ENCODE measurements around the gene POMGNT1.

The POMGNT1 gene

DNA sequence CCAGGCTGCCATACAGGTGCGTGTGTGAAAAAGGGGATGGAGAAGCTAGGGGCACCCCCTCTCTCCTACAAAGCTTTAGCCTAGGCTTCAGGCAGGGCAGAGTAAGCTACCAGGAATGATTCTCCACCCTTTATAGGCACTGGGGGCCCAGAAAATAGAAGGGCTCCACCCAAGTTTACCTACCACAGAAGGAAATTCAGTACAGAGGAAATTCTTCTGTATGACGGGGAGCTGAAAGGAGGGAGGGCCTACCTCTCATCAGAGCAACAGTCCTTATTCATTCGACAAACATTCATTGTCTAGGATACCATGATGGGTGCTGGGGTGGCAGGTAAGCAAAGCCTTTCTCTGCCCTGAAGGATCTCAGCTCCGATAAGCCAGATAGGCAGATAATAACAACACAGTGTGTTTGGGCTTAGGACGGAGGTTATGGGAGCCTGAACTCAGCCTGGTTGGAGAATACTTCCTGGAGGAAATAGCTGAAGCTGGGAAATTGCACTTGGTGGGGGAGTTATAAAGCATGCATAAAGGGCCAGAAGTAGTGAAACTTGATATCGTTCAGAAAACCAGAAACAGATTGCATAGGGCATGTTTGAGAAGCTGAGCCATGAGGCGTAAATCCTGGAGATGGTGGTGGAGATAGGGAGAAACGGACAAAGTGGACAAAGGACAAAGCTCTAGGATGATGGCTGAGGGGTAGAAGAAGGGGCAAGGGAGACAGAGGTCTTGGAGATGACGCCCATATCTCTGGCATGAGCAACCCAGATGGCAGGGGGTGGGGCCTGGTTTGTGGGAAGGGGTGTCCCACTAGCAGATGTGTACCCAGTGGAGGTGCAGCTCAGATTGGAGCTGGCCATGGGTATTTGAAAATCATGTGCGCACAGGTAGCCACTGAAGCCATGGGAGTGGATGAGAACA, 16.6 kb downstream of the POMGNT1 start:
- DNase-seq = no peak

GRCh38 chr1:46180082-46180616, 18.1 kb downstream of the POMGNT1 start:
- no peak for DNase-seq

GRCh38 chr1:46179138-46180081, 18.8 kb downstream of the POMGNT1 start:
- peak; percentile 61 to 75 for DNase-seq

GRCh38 chr1:46176211-46176865, 21.9 kb downstream of the POMGNT1 start, which contains the start of gene P3R3URF:
Gene P3R3URF, minus strand, starts transcription at chr1:46176488. Its CDS starts 17 bp downstream, at chr1:46176471.
- no peak for DNase-seq

GRCh38 chr1:46175243-46175642, 23.0 kb downstream of the POMGNT1 start:
- no peak for DNase-seq

DNA sequence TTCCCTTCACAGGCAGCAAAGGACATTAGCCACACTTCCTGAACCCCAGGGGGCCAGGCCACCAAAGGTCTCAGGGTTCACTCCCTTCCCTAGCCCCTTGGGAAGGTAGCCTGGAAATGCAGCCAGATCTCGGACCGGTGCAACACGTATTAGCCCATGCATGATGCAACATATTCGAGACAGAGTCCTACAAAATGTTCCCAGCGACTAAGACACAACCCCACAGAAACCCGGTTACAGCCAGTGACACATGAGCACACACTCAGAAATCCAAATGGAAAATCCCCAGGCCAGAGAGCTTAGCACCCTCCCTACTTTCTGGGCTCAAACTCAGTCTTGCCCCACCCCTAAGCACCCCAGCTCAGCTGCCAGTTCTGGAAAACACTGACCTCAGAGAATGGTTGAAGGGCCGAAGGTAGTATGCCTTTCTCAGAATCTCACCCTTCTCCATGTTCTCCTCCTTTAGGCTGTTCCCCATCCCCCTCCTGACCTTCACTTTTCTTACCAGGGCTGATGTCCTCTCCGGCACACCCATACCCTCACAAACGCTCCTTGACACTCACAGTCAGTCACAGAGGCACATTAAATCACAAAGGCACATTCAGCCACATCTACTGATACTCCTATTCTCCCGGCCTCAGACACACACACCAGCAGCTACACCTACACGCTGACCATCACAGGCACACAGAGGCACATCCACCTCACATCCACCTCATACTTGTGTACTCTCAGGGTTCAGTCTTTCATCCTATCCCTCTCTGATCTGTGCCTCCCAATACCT, 23.6 kb downstream of the POMGNT1 start, which contains the start of gene TSPAN1:
TSS of gene TSPAN1 (plus strand) at position 640 of the 784 bp plus-strand sequence. CDS start 6,021 bp downstream, outside the sequence.
- no peak for DNase-seq

DNA sequence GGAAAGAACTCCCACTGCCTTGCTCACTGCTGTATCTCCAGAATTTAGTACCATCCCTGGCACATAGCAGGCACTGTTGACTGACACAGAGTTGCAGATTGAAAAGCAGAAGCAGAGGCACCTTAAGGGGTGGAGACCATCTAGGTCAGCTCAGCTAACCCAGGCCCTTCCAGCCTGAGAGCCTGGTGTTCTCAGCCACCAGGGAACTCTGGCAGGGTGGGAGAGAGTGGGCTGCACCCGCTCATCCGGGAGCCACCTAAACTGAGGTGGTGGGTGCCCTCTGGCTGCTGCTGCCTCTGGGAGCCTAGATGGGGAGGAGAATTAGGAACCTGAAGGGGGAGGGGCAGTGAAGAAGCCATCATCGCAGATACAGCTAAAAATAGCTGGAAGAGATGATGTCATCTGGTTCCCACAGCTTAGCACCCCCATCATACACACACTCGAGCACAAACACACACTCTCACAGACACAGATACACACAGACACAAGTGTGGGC, 24.8 kb downstream of the POMGNT1 start:
- no peak for DNase-seq

DNA sequence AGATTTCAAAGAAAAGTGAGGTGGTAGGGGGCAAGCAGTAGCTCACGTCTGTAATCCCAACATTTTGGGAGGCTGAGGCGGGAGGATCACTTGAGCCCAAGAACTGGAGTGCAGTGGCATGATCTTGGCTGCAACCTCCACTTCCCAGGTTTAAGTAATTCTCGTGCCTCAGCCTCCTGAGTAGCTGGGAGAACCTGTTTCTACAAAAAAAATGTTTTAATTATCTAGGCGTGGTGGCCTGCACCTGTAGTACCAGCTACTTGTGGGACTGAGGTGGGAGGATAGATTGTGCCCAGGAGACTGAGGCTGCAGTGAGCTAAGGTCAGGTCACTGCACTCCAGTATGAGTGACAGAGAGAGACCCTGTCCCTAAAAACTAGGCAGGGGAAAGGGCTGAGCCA, 25.9 kb downstream of the POMGNT1 start:
- DNase-seq = no peak

DNA sequence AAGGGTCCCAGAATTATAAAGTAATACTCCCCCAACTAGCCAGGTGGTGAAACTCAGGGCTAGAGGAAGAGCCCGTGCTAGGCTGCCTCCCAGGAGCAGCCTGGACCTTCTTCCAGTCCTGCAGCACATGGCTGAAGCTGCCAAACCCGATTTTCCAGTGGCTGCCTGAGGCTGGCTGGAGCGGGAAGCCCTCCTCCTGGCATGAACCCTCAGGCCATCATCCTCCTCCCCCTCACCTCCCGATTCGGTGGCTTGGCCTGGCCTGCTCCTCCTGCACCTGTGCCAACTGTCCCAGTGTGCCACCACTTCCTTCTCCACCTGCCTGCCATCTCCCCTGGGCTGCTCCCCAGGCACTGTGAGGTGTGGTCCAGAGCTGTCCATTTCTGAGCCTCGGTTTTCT, 26.4 kb downstream of the POMGNT1 start:
- no peak for DNase-seq

DNA sequence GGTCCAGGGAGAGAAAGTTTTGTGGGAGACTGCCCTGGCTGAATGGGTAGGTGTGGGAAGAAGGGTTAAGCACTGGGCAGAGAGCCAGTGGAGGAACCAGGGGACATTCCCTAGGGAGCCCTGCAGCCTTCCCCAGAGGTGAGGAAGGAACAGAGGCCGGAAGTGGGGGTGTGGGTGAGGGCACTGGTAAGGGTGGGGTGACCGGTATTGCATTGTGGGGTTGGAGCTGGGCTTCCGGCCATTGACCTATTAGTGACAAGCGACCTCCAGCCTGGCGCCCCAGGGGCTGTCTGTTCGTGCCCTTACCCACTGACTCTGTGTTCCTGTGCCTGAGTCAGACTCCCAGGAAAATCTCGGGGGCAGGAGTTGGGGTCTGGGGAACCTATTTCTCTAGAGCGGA, 26.9 kb downstream of the POMGNT1 start:
- DNase-seq = no peak

GRCh38 chr1:46169811-46170454, 28.3 kb downstream of the POMGNT1 start:
- DNase-seq = no peak

DNA sequence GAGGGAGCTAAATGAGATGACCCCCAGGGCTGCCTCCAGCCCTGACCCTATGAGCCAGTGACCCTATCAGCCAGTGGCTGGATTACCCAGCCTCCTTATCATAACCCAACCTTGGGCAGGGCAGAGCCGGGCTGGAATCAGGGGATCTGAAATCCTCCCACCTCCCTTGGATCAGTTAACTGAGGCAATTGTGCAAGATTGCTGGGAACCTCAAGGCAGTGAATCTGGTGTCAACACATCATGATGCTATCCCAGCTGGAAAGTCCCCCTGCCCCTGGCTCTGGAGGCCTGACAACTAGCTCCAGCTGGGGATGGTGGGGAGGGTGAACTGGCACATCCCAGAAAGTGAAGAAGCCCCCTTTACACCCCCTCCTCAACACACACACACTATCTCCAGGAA, 29.8 kb downstream of the POMGNT1 start:
- no peak for DNase-seq

GRCh38 chr1:46166521-46167462, 31.4 kb downstream of the POMGNT1 start:
- DNase-seq = peak; percentile 23 to 43

DNA sequence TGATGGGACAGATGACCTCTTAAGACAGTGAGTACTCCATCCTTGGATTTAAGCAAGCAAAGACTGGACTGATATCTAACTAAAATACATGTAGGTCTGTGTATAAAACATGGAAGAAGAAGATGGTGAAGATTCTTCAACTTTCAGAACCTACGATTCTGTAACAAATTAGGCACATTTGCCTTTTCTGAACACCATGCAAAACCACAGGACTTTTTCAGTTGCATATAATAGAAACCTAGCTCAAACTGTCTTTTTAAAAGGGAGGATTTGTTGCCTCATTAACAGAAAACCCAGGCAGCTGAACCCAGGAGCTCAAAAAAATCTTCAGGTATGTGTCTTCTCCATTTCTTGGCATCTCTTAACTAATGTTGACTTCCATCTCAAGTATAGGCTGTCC, 38.0 kb downstream of the POMGNT1 start:
- no peak for DNase-seq

DNA sequence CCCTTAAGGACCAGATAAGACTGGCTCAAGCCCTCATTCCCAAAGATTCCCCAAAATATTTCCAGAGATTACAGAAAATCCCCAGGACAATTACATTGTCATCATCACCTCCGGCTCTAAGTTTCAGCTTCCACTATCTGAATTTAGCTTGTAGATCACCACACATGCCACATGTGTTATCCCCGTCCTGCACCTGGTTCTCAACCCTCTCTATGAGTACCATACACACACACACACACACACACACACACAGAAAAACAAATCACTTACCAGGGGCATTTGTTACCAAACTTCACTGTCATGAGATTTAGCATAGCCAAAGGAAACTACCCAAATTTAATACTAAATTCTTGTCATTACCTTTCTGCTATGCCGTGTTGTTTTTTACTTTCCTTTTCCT, 38.7 kb downstream of the POMGNT1 start:
- no peak for DNase-seq

GRCh38 chr1:46158312-46159281, 39.6 kb downstream of the POMGNT1 start:
- no peak for DNase-seq

DNA sequence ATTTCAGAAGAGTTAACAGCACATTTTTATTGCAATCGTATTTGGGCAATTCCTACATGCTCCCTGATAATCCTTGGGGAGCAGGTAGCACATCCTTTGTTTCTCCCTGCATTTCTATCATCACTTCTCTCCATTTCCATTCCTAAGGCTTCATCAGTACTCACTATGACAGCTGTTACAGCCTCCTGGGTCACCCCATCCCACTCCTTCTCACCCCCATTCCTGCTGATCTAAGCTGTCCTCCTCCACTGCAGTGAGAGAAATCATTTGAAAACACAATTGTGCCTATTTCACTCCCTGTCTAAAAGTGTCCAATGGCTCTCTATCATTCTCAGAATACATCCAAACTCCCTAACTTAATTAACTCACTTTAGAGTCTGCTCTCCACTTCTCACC, 40.3 kb downstream of the POMGNT1 start:
- DNase-seq = no peak

- DNase-seq = no peak
These were observed 44.5 kb downstream of the POMGNT1 start for GRCh38 chr1:46153732-46154131.

GRCh38 chr1:46153228-46153627, 45.0 kb downstream of the POMGNT1 start:
- no peak for DNase-seq

All from CD4-positive, alpha-beta T cell treated with Interferon alpha-2 for 1 hour (primary cell).